ENCODE results near the gene PPP5C. TPM values are rescaled to one million over a fixed set of nuclear protein-coding genes. Genes with fewer than 3 reads are reported as not detected.
"Not testable (repeated sequence)": the region's sequence is repeated elsewhere in the genome, so short reads cannot be mapped to it uniquely, and the experiment has no call there.

Gene PPP5C
- total RNA-seq, result 31.0 TPM

GRCh38 chr19:46346821-46347571, at the start of gene PPP5C:
Gene PPP5C (plus strand): TSS chr19:46347087. CDS start chr19:46347097, 10 bp downstream.
- peak; percentile 77 for ATAC-seq

GRCh38 chr19:46297700-46298478, 49.0 kb upstream of the PPP5C start:
- peak; percentile 14 for ATAC-seq

GRCh38 chr19:46298479-46299003, 48.3 kb upstream of the PPP5C start:
- ATAC-seq, result peak; percentile 7

GRCh38 chr19:46299004-46299509, 47.8 kb upstream of the PPP5C start:
- peak; percentile 86 for ATAC-seq

- ATAC-seq, result no peak
These were observed 47.2 kb upstream of the PPP5C start for GRCh38 chr19:46299695-46300094.

GRCh38 chr19:46303322-46303690, 43.6 kb upstream of the PPP5C start:
- ATAC-seq, result no peak

GRCh38 chr19:46303691-46304397, 43.0 kb upstream of the PPP5C start:
- peak; percentile 44 for ATAC-seq

GRCh38 chr19:46306501-46306900, 40.4 kb upstream of the PPP5C start:
- no peak for ATAC-seq

GRCh38 chr19:46308510-46308909, 38.4 kb upstream of the PPP5C start:
- ATAC-seq, result no peak

- ATAC-seq, result no peak
These were observed 37.8 kb upstream of the PPP5C start for GRCh38 chr19:46309056-46309455.

GRCh38 chr19:46311444-46311843, 35.4 kb upstream of the PPP5C start:
- no peak for ATAC-seq

GRCh38 chr19:46313540-46314469, 33.1 kb upstream of the PPP5C start:
- not testable (repeated sequence) for ATAC-seq

GRCh38 chr19:46317339-46317738, 29.5 kb upstream of the PPP5C start:
- no peak for ATAC-seq

- no peak for ATAC-seq
These were observed 27.3 kb upstream of the PPP5C start for GRCh38 chr19:46319613-46320012.

- ATAC-seq, result peak; percentile 15
These were observed 26.3 kb upstream of the PPP5C start for GRCh38 chr19:46320559-46320958.

- no peak for ATAC-seq
These were observed 25.2 kb upstream of the PPP5C start for GRCh38 chr19:46321653-46322052.

- not testable (repeated sequence) for ATAC-seq
These were observed 23.7 kb upstream of the PPP5C start for GRCh38 chr19:46323227-46323626.

- no peak for ATAC-seq
These were observed 22.6 kb upstream of the PPP5C start for GRCh38 chr19:46324277-46324676.

- no peak for ATAC-seq
These were observed 20.3 kb upstream of the PPP5C start for GRCh38 chr19:46326608-46327007.

GRCh38 chr19:46328079-46328478, 18.8 kb upstream of the PPP5C start:
- no peak for ATAC-seq

- no peak for ATAC-seq
These were observed 16.5 kb upstream of the PPP5C start for GRCh38 chr19:46330319-46330918.
